Endothelial cell of umbilical vein (primary cell): ENCODE results near the gene EML6.

Experiments used
- CTCF ChIP-seq, 2 donors: IDR thresholded peaks; 1 replicate in 1 of 2; 2 replicates in 1 of 2; pipeline ENCODE4 v1.5.1; 2011; ENCODE audit warnings: low read length in 2 of 2, mild to moderate bottlenecking in 2 of 2, moderate library complexity in 2 of 2, control low read depth in 1 of 2, inconsistent platforms in 1 of 2, low read depth in 1 of 2; ENCODE audit not compliant: insufficient read depth in 1 of 2; ENCODE audit errors: extremely low read depth in 1 of 2
- EZH2 ChIP-seq: IDR thresholded peaks from 2 replicates; pipeline ENCODE4 v1.6.1; 2012; ENCODE audit warnings: borderline replicate concordance, low read depth, mild to moderate bottlenecking, moderate library complexity, low read length, inconsistent platforms; ENCODE audit not compliant: severe bottlenecking
- FOS ChIP-seq: IDR thresholded peaks from 2 replicates; pipeline ENCODE4 v1.6.1; 2011; ENCODE audit warnings: mild to moderate bottlenecking, low read length, moderate library complexity, borderline replicate concordance; ENCODE audit not compliant: insufficient read depth
- JUN ChIP-seq: IDR thresholded peaks from 2 replicates; pipeline ENCODE4 v1.6.1; 2011; ENCODE audit warnings: borderline replicate concordance, low read depth; ENCODE audit not compliant: insufficient read length, insufficient read depth
- MAX ChIP-seq: IDR thresholded peaks from 2 replicates; pipeline ENCODE4 v1.6.1; 2011; ENCODE audit not compliant: insufficient read depth, insufficient read length
- MYC ChIP-seq: IDR thresholded peaks from one replicate; pipeline ENCODE4 v1.6.1; 2011; ENCODE audit warnings: mild to moderate bottlenecking, low read depth, low read length
- POLR2A ChIP-seq: IDR thresholded peaks from 2 replicates; pipeline ENCODE4 v1.6.1; 2012; ENCODE audit warnings: low read depth, mild to moderate bottlenecking, control low read depth, low read length
- POLR2AphosphoS5 ChIP-seq: IDR thresholded peaks from 2 replicates; pipeline ENCODE4 v1.6.1; 2012; ENCODE audit warnings: low read depth, mild to moderate bottlenecking, control low read depth, low read length, moderate library complexity; ENCODE audit not compliant: insufficient read depth

GRCh38 chr2:54687595-54688152 is 35.8 kb upstream of the EML6 start:
- TF ChIP-seq CTCF (IDR thresholded peaks at IDR 0.05; ENCODE audit: extremely low read depth in 1 of 2, insufficient read depth in 1 of 2, low read depth in 1 of 2, low read length in 2 of 2) (no peak), POLR2AphosphoS5 (no peak), POLR2A (no peak), EZH2 (no peak), FOS (no peak), MYC (no peak), MAX (no peak), JUN (no peak)
